Measurements from ENCODE around the gene ROMO1. TPM values are rescaled to one million over a fixed set of nuclear protein-coding genes. Genes with fewer than 3 reads are reported as not detected.

Gene ROMO1
- total and polyA plus RNA-seq, 8 donors: 38.6 to 310 (median 63.6) TPM

DNA sequence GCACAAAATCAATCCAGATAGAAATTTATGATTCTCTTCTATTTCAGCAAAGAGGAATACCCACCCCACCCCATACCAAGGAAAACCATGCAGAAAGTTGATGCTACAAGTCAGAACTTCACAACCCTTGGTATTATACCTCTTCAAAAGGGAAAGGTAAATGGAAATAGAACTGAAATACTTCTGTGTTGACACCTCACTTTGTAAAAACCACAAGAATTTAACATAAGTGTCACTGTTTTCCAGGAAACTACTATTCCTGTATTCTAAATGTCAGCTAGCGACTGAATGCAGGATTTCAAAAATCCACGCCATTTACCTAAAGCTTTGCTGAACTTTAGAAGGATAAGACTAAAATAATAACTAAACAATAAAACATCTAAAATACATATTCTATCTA lies 38.2 kb upstream of the ROMO1 start:
- no peak for ATAC-seq
- intact Hi-C loops (cut with DNase I): no loop called here
- TF ChIP-seq, protein P1, sequence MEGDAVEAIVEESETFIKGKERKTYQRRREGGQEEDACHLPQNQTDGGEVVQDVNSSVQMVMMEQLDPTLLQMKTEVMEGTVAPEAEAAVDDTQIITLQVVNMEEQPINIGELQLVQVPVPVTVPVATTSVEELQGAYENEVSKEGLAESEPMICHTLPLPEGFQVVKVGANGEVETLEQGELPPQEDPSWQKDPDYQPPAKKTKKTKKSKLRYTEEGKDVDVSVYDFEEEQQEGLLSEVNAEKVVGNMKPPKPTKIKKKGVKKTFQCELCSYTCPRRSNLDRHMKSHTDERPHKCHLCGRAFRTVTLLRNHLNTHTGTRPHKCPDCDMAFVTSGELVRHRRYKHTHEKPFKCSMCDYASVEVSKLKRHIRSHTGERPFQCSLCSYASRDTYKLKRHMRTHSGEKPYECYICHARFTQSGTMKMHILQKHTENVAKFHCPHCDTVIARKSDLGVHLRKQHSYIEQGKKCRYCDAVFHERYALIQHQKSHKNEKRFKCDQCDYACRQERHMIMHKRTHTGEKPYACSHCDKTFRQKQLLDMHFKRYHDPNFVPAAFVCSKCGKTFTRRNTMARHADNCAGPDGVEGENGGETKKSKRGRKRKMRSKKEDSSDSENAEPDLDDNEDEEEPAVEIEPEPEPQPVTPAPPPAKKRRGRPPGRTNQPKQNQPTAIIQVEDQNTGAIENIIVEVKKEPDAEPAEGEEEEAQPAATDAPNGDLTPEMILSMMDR (IDR thresholded peaks at IDR 0.05): no peak
- Histone ChIP-seq H3K4me1 (peaks cover 18 to 44% (median 36%) of the 10 kb centered on the region in 3 donors), H3K9me3 (no peaks in the 10 kb centered on the region), H3K27me3 (no peaks in the 10 kb centered on the region), H3K4me3 (no peak overlapping the region), H3K27ac (no peak overlapping the region), H3K36me3 (no peaks in the 10 kb centered on the region)
- WGBS, 2 donors: 85 to 90% methylated on average over 2 of the region's 2 CpGs
- FAIRE-seq: no peak
- DNase-seq: no peak

DNA sequence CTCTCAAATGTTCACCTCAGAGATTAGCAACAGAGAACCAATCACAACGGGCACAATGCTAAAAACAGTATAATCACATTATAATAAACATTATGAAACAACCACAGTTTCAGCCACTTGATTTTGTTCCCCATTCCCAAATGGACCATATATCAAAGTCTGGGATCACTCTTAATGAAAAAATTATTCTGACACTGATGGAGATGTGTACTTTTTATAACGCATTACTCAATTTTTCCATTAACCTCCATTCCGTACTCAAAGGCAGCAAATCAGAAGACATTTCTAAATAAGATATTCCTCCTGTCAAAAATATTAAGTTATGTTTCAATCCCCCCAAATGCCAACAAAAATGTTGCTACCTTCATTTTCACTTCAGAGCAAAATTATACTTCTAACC lies 37.3 kb upstream of the ROMO1 start:
- H3K4me1 ChIP-seq: peaks cover 18 to 44% (median 36%) of the 10 kb centered on the region in 3 donors
- H3K4me3 ChIP-seq: peak overlapping the region in 1 of 4 donors; percentile 0
- no peak for DNase-seq
- WGBS, 2 donors: 20 to 26% methylated on average over 3 of the region's 3 CpGs
- TF ChIP-seq, protein P1 (IDR thresholded peaks at IDR 0.05): no peak
- H3K27ac ChIP-seq: peak overlapping the region in 1 of 4 donors; percentile 13
- no peak for FAIRE-seq
- no peak for ATAC-seq
- intact Hi-C loops (cut with DNase I): no loop called here
- H3K27me3 ChIP-seq: no peaks in the 10 kb centered on the region
- no peaks in the 10 kb centered on the region for H3K9me3 ChIP-seq
- H3K36me3 ChIP-seq: no peaks in the 10 kb centered on the region

DNA sequence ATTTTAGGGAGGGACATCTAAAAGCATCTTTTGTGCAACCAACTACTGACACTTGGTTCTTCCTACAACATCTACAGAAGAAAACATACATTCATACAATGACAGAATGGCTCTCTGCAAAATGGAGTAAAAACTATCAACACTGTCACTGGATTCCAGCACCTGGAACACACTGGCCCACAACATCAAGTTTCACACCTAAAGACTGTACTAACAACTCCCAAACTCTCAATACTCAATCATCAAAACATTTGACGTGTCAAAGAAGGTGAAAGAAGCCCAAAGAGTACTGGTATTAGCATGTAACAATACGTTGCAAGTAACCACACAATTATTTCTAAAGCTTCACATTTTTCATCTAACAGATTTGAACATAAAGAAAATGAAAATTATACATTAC lies 36.7 kb upstream of the ROMO1 start:
- TF ChIP-seq, protein P1 (IDR thresholded peaks at IDR 0.05): no peak
- no peak for DNase-seq
- no peaks in the 10 kb centered on the region for H3K9me3 ChIP-seq
- H3K27me3 ChIP-seq: no peaks in the 10 kb centered on the region
- WGBS, 2 donors: 9 to 15% methylated on average over 2 of the region's 2 CpGs
- no peaks in the 10 kb centered on the region for H3K36me3 ChIP-seq
- intact Hi-C loops (cut with DNase I): no loop called here
- peaks cover 18 to 41% (median 36%) of the 10 kb centered on the region in 3 donors for H3K4me1 ChIP-seq
- FAIRE-seq: no peak
- no peak for ATAC-seq
- peak overlapping the region in 2 of 4 donors; percentile 0 to 78 for H3K4me3 ChIP-seq
- H3K27ac ChIP-seq: no peak overlapping the region

DNA sequence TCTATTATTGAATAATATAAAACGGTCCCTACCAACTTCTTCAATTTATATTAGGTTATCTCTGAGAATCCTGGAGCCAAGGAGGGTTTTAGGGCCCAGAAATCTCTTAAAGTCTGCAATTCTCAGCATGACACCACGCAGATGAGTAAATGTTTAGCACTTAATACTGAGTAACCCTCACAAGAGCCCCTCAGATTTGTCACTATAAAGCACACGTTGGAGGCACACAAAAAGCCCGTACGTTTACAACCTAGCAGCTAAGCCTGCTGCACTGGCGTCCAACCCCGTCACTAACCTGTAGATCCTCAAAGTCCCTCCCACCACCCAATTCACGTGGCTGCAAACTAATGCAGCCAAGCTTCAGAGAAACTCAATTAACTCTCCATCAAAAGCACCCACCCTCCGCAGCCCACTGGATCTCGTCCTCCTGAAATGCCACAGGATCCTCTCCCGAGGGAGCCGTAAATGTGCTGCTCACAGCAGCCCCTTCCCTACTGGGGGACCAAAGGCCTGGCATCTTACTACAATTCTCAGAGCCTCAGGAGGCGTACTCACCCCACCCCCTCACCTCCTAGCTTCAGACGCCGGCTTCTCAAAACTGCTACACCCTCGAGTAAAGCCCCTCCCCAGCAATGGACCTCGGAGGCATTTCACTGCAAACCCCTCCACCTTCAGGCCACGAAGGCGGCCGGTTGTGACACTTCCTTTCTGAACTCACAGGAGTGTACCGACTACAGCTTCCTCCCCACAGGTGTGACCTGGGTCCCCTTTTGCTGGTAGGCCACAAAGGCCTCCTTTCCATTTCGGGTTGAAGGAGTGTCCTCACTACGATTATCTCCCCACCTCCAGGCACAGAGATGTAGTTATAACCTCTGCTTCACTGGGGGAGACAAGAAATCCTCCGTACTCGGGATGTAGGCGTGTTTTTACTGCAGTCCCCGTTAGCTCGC lies 35.4 kb upstream of the ROMO1 start:
- FAIRE-seq (no peak), ATAC-seq (peak; percentile 42 to 60 (median 52)), DNase-seq (peak in 5 of 6 donors; percentile 19 to 59 (median 35))
- 0% methylated on average over 28 of the region's 28 CpGs for WGBS, 2 donors
- H3K27ac ChIP-seq: peak overlapping the region; percentile 89 to 98 (median 98)
- no peaks in the 10 kb centered on the region for H3K9me3 ChIP-seq
- peaks cover 0 to 2% (median 0%) of the 10 kb centered on the region in 3 donors for H3K36me3 ChIP-seq
- peak overlapping the region; percentile 74 to 83 (median 80) for H3K4me3 ChIP-seq
- TF ChIP-seq, protein P1 (IDR thresholded peaks at IDR 0.05): no peak
- intact Hi-C loops (cut with DNase I): no loop called here
- H3K27me3 ChIP-seq: no peaks in the 10 kb centered on the region
- H3K4me1 ChIP-seq: peaks cover 18 to 35% (median 30%) of the 10 kb centered on the region in 3 donors

Measured in pancreas (tissue), 10 donors.